ENCODE results near the gene TOX3.

Gene TOX3

DNA sequence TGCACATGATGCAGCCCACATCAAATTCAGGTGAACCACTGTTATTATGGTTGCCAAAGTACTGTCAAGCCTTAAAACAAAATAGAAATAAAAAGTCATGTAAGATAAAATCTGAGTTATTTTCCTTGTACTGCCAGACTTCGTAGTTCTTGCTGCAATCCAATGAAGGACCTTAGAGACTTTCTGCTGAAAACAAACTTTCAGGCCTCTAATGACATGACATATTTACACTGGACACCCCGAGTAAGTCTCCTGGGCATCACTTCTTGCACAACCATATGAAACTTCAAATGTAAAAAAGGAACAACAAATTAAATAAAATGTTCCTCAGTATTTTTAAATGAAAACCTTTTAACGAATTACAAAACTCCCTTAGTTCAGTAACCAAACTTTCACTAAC is 66.7 kb downstream of the TOX3 start:
- no peak for ATAC-seq

DNA sequence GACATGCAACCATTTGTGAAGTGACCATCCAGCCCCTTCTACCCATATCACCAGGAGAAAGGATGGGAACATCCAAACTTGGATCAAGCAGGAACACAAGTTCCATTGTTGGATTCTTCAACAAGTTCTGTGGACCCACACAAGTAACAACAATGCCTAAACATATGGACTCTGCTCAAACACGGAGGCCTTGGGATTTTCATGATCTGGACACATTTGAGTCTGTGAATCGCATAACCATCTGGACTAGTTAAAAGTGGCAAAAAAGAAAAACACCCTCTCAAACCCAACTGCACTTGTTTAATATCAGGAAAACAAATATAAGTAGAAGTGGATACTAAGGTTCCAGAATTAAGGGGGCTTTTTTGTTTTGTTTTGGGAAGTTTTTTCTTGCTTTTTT is 70.8 kb downstream of the TOX3 start:
- TF ChIP-seq ZNF8 (CRISPR knock-in tag; IDR thresholded peaks at IDR 0.05) (no peak), ESRRG (CRISPR knock-in tag; IDR thresholded peaks at IDR 0.05) (no peak), ZC3H10 (CRISPR knock-in tag; IDR thresholded peaks at IDR 0.05) (no peak), ZFP30 (CRISPR knock-in tag; IDR thresholded peaks at IDR 0.05) (no peak), TCF4 (CRISPR knock-in tag; IDR thresholded peaks at IDR 0.05; ENCODE audit: borderline replicate concordance) (no peak), ZFP3 (CRISPR knock-in tag; IDR thresholded peaks at IDR 0.05) (no peak), GLIS3 (CRISPR knock-in tag; IDR thresholded peaks at IDR 0.05) (no peak), PPARA (CRISPR knock-in tag; IDR thresholded peaks at IDR 0.05; ENCODE audit: borderline replicate concordance) (no peak)
- TF ChIP-seq, protein P1, sequence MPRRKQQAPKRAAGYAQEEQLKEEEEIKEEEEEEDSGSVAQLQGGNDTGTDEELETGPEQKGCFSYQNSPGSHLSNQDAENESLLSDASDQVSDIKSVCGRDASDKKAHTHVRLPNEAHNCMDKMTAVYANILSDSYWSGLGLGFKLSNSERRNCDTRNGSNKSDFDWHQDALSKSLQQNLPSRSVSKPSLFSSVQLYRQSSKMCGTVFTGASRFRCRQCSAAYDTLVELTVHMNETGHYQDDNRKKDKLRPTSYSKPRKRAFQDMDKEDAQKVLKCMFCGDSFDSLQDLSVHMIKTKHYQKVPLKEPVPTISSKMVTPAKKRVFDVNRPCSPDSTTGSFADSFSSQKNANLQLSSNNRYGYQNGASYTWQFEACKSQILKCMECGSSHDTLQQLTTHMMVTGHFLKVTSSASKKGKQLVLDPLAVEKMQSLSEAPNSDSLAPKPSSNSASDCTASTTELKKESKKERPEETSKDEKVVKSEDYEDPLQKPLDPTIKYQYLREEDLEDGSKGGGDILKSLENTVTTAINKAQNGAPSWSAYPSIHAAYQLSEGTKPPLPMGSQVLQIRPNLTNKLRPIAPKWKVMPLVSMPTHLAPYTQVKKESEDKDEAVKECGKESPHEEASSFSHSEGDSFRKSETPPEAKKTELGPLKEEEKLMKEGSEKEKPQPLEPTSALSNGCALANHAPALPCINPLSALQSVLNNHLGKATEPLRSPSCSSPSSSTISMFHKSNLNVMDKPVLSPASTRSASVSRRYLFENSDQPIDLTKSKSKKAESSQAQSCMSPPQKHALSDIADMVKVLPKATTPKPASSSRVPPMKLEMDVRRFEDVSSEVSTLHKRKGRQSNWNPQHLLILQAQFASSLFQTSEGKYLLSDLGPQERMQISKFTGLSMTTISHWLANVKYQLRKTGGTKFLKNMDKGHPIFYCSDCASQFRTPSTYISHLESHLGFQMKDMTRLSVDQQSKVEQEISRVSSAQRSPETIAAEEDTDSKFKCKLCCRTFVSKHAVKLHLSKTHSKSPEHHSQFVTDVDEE (CRISPR knock-in tag; IDR thresholded peaks at IDR 0.05): no peak
- ATAC-seq: no peak

More for the DNA sequence above, 66.7 kb downstream of the TOX3 start:
- TF ChIP-seq, protein P2, sequence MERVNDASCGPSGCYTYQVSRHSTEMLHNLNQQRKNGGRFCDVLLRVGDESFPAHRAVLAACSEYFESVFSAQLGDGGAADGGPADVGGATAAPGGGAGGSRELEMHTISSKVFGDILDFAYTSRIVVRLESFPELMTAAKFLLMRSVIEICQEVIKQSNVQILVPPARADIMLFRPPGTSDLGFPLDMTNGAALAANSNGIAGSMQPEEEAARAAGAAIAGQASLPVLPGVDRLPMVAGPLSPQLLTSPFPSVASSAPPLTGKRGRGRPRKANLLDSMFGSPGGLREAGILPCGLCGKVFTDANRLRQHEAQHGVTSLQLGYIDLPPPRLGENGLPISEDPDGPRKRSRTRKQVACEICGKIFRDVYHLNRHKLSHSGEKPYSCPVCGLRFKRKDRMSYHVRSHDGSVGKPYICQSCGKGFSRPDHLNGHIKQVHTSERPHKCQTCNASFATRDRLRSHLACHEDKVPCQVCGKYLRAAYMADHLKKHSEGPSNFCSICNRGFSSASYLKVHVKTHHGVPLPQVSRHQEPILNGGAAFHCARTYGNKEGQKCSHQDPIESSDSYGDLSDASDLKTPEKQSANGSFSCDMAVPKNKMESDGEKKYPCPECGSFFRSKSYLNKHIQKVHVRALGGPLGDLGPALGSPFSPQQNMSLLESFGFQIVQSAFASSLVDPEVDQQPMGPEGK (CRISPR knock-in tag; IDR thresholded peaks at IDR 0.05; ENCODE audit: borderline replicate concordance): no peak
- TF ChIP-seq ZNF70 (CRISPR knock-in tag; IDR thresholded peaks at IDR 0.05): no peak
- no peak for TF ChIP-seq RARB (CRISPR knock-in tag; IDR thresholded peaks at IDR 0.05)
- TF ChIP-seq ZNF565 (CRISPR knock-in tag; conservative IDR thresholded peaks at IDR 0.05; ENCODE audit: low read depth): no peak
- no peak for TF ChIP-seq ESRRG (CRISPR knock-in tag; IDR thresholded peaks at IDR 0.05)
- no peak for TF ChIP-seq BACH2 (CRISPR knock-in tag; IDR thresholded peaks at IDR 0.05; ENCODE audit: borderline replicate concordance)
- no peak for TF ChIP-seq PPARA (CRISPR knock-in tag; IDR thresholded peaks at IDR 0.05; ENCODE audit: borderline replicate concordance)
- no peak for TF ChIP-seq TCF4 (CRISPR knock-in tag; IDR thresholded peaks at IDR 0.05; ENCODE audit: borderline replicate concordance)
- TF ChIP-seq TOX (CRISPR knock-in tag; IDR thresholded peaks at IDR 0.05; ENCODE audit: borderline replicate concordance): no peak
- no peak for TF ChIP-seq OSR1 (CRISPR knock-in tag; IDR thresholded peaks at IDR 0.05)
- TF ChIP-seq, protein P1 (CRISPR knock-in tag; IDR thresholded peaks at IDR 0.05): no peak
- TF ChIP-seq ZNF8 (CRISPR knock-in tag; IDR thresholded peaks at IDR 0.05): no peak
- TF ChIP-seq, protein P3, sequence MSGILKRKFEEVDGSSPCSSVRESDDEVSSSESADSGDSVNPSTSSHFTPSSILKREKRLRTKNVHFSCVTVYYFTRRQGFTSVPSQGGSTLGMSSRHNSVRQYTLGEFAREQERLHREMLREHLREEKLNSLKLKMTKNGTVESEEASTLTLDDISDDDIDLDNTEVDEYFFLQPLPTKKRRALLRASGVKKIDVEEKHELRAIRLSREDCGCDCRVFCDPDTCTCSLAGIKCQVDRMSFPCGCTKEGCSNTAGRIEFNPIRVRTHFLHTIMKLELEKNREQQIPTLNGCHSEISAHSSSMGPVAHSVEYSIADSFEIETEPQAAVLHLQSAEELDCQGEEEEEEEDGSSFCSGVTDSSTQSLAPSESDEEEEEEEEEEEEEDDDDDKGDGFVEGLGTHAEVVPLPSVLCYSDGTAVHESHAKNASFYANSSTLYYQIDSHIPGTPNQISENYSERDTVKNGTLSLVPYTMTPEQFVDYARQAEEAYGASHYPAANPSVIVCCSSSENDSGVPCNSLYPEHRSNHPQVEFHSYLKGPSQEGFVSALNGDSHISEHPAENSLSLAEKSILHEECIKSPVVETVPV (CRISPR knock-in tag; IDR thresholded peaks at IDR 0.05): no peak
- TF ChIP-seq, protein P4, sequence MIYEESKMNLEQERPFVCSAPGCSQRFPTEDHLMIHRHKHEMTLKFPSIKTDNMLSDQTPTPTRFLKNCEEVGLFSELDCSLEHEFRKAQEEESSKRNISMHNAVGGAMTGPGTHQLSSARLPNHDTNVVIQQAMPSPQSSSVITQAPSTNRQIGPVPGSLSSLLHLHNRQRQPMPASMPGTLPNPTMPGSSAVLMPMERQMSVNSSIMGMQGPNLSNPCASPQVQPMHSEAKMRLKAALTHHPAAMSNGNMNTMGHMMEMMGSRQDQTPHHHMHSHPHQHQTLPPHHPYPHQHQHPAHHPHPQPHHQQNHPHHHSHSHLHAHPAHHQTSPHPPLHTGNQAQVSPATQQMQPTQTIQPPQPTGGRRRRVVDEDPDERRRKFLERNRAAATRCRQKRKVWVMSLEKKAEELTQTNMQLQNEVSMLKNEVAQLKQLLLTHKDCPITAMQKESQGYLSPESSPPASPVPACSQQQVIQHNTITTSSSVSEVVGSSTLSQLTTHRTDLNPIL (CRISPR knock-in tag; IDR thresholded peaks at IDR 0.05; ENCODE audit: low read depth): no peak
- TF ChIP-seq ZFP30 (CRISPR knock-in tag; IDR thresholded peaks at IDR 0.05): no peak
- TF ChIP-seq ISL1 (CRISPR knock-in tag; IDR thresholded peaks at IDR 0.05): no peak
- TF ChIP-seq ZC3H10 (CRISPR knock-in tag; IDR thresholded peaks at IDR 0.05): no peak

DNA sequence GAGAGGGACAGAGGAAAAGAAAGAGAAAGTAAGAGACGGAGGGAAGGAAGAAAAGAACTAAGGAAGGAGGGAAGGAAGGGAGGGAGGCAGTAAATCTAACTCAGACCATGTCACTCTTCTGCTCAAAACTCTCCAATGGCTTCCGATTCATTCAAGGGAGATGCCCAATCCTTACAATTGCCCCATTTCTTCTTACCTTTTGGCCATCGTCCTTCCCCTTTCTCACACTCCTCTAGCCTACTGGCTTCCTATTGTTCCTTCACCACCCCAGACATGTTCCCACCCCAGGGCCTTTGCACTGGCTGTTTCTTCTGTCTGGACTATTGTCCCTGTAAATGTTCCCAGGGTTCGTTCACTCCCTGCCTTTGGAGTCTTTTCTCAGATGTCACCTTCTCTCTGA is 72.3 kb downstream of the TOX3 start:
- no peak for TF ChIP-seq ZFP3 (CRISPR knock-in tag; IDR thresholded peaks at IDR 0.05)

More for the DNA sequence above, 72.3 kb downstream of the TOX3 start:
- no peak for ATAC-seq
